DND-41 (cell line): ENCODE data around the gene VWDE.

ENCODE experiments used
- EZH2 ChIP-seq: IDR thresholded peaks from 3 replicates; pipeline ENCODE4 v1.6.1; 2012; ENCODE audit warnings: borderline replicate concordance, low read depth, mild to moderate bottlenecking, moderate library complexity, low read length, inconsistent platforms; ENCODE audit not compliant: severe bottlenecking
- TF ChIP-seq, protein P1 (sequence below): IDR thresholded peaks from 2 replicates; pipeline ENCODE4 v1.5.1; 2012; ENCODE audit warnings: borderline replicate concordance, low read length, moderate library complexity, mild to moderate bottlenecking; ENCODE audit not compliant: poor library complexity, severe bottlenecking; ENCODE audit errors: extremely low read depth

DNA sequence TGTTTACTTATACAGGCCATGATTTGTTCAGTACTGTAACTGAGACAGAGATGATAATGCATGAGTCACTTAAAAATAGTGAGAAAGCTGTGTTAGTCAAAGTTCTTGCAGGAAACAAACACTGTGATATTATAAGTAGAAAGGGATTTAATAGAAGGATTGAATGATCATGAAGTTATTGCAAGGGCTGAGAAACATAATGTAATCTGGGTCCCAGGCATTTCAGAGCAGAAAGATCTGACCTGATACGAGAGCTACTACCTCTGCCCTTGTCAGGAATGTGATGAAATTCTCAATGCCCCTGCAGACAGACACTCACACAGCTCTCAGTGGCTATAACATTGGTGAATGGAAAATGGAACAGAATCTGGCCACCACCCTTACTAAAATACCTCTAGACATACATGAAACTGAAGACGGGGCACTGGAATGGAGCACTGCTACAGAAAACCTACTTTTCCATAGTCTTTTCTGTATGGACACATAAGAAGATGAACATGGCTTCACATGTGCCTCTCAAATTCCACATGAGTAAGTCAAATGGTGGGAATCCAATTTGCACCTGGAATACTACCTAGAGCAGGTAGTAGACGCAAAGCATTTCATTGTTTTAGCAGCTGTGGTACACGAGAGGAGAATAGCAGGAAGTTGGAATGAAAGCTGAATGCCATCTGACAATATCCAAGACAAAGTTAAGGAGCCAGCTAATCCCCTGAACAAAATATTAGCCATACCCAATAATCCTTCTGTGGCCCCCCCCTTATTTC is 19.1 kb upstream of the VWDE start:
- no peak for TF ChIP-seq EZH2
- TF ChIP-seq, protein P1, sequence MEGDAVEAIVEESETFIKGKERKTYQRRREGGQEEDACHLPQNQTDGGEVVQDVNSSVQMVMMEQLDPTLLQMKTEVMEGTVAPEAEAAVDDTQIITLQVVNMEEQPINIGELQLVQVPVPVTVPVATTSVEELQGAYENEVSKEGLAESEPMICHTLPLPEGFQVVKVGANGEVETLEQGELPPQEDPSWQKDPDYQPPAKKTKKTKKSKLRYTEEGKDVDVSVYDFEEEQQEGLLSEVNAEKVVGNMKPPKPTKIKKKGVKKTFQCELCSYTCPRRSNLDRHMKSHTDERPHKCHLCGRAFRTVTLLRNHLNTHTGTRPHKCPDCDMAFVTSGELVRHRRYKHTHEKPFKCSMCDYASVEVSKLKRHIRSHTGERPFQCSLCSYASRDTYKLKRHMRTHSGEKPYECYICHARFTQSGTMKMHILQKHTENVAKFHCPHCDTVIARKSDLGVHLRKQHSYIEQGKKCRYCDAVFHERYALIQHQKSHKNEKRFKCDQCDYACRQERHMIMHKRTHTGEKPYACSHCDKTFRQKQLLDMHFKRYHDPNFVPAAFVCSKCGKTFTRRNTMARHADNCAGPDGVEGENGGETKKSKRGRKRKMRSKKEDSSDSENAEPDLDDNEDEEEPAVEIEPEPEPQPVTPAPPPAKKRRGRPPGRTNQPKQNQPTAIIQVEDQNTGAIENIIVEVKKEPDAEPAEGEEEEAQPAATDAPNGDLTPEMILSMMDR: no peak
